Measurements from ENCODE around the gene ZNF581. TPM values are rescaled to one million over a fixed set of nuclear protein-coding genes. Genes with fewer than 3 reads are reported as not detected.

The ZNF581 gene
- total RNA-seq, 1 donor from 2014 or later = 30.0 TPM

DNA sequence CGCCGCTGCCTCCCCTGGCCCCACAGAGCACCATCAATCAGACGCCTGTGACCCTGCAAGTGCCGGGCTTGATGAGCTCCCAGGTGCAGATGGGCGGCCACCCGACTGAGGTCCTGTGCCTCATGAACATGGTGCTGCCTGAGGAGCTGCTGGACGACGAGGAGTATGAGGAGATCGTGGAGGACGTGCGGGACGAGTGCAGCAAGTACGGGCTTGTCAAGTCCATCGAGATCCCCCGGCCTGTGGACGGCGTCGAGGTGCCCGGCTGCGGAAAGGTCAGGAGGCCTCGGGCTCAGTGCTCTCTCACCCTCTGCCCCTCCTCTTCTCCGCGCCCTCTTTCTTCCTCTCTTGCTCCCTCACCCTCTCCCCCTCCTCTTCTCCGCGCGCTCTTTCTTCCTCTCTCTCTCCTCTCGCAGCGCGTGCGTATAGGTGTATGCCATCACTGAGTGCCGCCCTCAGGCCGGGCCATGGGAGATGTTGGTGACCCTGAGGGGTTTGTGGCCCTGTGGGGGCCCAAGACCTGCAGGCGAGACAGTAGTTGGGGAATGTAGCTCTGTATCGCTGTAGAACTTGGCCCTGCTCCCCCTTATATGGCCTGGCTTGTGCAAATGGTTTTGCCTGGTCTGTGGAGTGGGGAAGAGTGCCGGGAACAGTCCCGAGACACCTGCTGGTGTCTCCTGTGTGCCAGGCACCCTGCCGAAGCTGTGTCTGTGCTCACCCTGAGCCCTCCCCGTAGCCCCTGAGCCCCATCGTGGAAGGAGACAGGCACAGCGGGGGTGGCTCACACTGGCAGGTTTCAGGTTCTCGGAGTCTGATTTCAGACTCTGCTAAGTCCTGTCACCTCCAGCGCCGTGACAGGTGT is 26.2 kb downstream of the ZNF581 start:
- no peak overlapping the region for H3K27ac ChIP-seq (ENCODE audit: low read depth, low read length)
- Mint-ChIP-seq H3K27ac (ENCODE audit: unreplicated experiment) (peak overlapping the region; percentile 62), H3K9me3 (ENCODE audit: unreplicated experiment) (peaks cover 1% of the 10 kb centered on the region), H3K4me1 (ENCODE audit: low read depth, unreplicated experiment) (peaks cover 18% of the 10 kb centered on the region), H3K4me3 (ENCODE audit: unreplicated experiment) (no peak overlapping the region), H3K36me3 (ENCODE audit: low read depth, unreplicated experiment) (peaks cover 9% of the 10 kb centered on the region), H3K27me3 (ENCODE audit: low read depth, unreplicated experiment) (no peaks in the 10 kb centered on the region)
- H4K20me1 ChIP-seq (ENCODE audit: insufficient read depth, low read length) = peaks cover 91% of the 10 kb centered on the region
- TF ChIP-seq EZH2 (IDR thresholded peaks at IDR 0.05; ENCODE audit: insufficient read depth, low read length) = no peak
- TF ChIP-seq, protein P1, sequence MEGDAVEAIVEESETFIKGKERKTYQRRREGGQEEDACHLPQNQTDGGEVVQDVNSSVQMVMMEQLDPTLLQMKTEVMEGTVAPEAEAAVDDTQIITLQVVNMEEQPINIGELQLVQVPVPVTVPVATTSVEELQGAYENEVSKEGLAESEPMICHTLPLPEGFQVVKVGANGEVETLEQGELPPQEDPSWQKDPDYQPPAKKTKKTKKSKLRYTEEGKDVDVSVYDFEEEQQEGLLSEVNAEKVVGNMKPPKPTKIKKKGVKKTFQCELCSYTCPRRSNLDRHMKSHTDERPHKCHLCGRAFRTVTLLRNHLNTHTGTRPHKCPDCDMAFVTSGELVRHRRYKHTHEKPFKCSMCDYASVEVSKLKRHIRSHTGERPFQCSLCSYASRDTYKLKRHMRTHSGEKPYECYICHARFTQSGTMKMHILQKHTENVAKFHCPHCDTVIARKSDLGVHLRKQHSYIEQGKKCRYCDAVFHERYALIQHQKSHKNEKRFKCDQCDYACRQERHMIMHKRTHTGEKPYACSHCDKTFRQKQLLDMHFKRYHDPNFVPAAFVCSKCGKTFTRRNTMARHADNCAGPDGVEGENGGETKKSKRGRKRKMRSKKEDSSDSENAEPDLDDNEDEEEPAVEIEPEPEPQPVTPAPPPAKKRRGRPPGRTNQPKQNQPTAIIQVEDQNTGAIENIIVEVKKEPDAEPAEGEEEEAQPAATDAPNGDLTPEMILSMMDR (IDR thresholded peaks at IDR 0.05; ENCODE audit: insufficient read depth, low read depth, low read length) = no peak
- H3K4me1 ChIP-seq (ENCODE audit: insufficient read depth, low read length) = peaks cover 10% of the 10 kb centered on the region
- no peak overlapping the region for H3K9ac ChIP-seq (ENCODE audit: low read length)
- peaks cover 88% of the 10 kb centered on the region for H3K79me2 ChIP-seq (ENCODE audit: insufficient read depth, low read length)
- FAIRE-seq (no peak), DNase-seq (ENCODE audit: low read depth) (no peak)
- H3K9me3 ChIP-seq (ENCODE audit: insufficient read depth, low read depth, low read length) = no peaks in the 10 kb centered on the region
- H2AFZ ChIP-seq (ENCODE audit: low read depth, low read length) = no peak overlapping the region
- H3K4me2 ChIP-seq (ENCODE audit: low read length) = no peak overlapping the region
- H3K27me3 ChIP-seq (ENCODE audit: insufficient read depth, low read length) = no peaks in the 10 kb centered on the region
- H3K4me3 ChIP-seq (ENCODE audit: insufficient read depth, low read depth, low read length) = no peak overlapping the region
- peaks cover 11% of the 10 kb centered on the region for H3K36me3 ChIP-seq (ENCODE audit: insufficient read depth, low read length)

DNA sequence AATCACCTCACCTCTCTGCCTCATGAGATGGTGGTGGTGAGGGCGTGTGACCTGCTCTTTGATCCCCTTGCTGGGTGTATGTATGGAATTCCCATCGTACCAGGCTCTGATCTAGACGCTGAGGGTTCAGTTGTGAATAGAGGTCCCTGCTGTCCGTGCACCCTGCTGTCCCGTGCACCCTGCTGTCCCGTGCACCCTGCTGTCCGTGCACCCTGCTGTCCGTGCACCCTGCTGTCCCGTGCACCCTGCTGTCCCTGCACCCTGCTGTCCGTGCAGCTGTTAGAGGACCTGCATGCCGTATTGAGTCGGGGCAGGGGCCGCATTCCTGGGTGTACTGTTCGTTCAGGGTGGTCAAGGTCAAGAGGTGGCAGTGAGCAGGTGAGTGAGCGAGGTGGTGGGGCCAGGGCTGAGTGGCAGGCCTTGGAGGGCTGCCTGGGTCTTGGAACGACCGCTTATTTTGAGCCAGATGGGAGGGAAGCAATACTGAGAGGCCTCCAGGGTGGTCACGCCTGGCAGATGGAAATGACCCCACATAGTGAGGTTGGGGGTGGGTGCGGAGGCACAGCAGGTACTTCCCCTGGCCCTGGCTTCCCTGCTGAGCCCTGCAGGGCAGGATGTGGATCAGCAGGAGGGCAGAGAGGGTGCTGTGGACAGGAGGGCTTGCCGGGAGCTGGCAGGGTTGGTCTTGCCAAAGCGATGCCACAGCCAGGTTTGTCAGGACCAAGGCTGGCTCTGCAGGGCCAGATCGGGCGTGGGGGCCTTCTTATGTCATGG is 27.0 kb downstream of the ZNF581 start:
- H3K27ac Mint-ChIP-seq (ENCODE audit: unreplicated experiment) = no peak overlapping the region
- no peak overlapping the region for H2AFZ ChIP-seq (ENCODE audit: low read depth, low read length)

More for the DNA sequence above, 27.0 kb downstream of the ZNF581 start:
- Histone ChIP-seq H3K4me1 (ENCODE audit: insufficient read depth, low read length) (peaks cover 10% of the 10 kb centered on the region), H3K9ac (ENCODE audit: low read length) (no peak overlapping the region), H4K20me1 (ENCODE audit: insufficient read depth, low read length) (peaks cover 87% of the 10 kb centered on the region), H3K36me3 (ENCODE audit: insufficient read depth, low read length) (peaks cover 11% of the 10 kb centered on the region), H3K79me2 (ENCODE audit: insufficient read depth, low read length) (peaks cover 88% of the 10 kb centered on the region), H3K27me3 (ENCODE audit: insufficient read depth, low read length) (no peaks in the 10 kb centered on the region), H3K4me3 (ENCODE audit: insufficient read depth, low read depth, low read length) (no peak overlapping the region), H3K9me3 (ENCODE audit: insufficient read depth, low read depth, low read length) (no peaks in the 10 kb centered on the region), H3K4me2 (ENCODE audit: low read length) (no peak overlapping the region), H3K27ac (ENCODE audit: low read depth, low read length) (no peak overlapping the region)
- TF ChIP-seq, protein P1 (IDR thresholded peaks at IDR 0.05; ENCODE audit: insufficient read depth, low read depth, low read length) = no peak
- TF ChIP-seq EZH2 (IDR thresholded peaks at IDR 0.05; ENCODE audit: insufficient read depth, low read length) = no peak
- Mint-ChIP-seq H3K9me3 (ENCODE audit: unreplicated experiment) (peaks cover 1% of the 10 kb centered on the region), H3K27me3 (ENCODE audit: low read depth, unreplicated experiment) (no peaks in the 10 kb centered on the region), H3K4me3 (ENCODE audit: unreplicated experiment) (no peak overlapping the region), H3K36me3 (ENCODE audit: low read depth, unreplicated experiment) (peaks cover 5% of the 10 kb centered on the region), H3K4me1 (ENCODE audit: low read depth, unreplicated experiment) (peaks cover 18% of the 10 kb centered on the region)
- FAIRE-seq = no peak
- DNase-seq (ENCODE audit: low read depth) = no peak
